Stimulated activated CD4-positive, alpha-beta T cell treated with anti-CD3 and anti-CD28 coated beads, Interleukin-15, amount 100 ng/mL, for 1 hour (primary cell): ENCODE results near the gene PTPRN2.

ENCODE experiments used
- DNase-seq, 2 donors: peaks; one replicate each; pipeline ENCODE4 v3.0.0-alpha.2; 2020; ENCODE audit warnings: low read depth in 1 of 2, low spot score in 1 of 2

The PTPRN2 gene

DNA sequence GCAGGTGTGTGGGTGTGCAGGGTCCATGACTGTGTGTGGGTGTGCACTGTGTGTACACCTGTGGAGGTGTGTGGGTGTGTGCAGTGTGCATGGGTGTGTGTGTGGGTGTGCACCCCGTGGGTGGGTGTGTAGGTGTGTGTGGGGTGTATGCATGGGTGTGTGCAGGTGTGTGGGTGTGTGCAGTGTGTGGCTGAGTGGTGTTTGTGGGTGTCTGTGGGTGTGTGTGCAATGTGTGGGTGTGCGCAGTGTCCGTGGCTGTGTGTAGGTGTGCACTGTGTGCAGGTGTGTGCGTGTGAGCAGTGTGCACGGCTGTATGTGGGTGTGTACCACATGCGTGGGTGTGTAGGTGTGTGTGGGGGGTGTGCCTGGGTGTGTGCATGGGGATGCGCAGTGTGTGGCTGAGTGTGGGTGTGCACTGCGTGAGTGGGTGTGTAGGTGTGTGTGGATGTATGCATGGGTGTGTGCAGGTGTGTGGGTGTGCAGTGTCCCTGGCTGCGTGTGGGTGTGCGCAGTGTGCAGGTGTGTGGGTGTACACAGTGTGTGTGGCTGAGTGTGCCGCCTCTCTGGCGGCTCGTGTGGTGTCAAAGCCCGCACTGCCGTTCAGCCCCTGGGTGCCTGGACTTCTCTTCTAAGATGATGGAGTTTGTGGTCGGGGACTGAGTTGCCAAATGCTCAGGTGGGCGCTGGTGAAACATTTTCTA, 1042.5 kb downstream of the PTPRN2 start:
- DNase-seq = no peak

DNA sequence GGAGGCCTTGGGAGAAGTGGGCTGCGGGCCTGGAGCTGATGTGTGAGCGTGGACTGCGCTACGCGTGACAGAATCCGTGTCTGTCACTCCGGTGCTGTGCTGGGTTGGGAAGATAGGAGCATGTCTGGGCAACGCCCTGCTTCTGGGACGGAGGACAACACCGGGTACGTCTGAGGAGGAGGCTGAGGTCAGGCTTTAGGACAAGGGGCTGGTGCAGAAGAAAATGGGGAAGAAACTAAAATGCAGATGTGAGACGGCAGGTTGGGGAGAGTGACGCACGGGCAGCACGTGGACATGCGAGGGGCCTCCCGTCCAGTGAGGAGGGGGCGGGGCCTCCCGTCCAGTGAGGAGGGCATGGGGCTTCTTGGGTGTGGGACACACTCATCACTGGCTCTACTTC, 1043.4 kb downstream of the PTPRN2 start:
- no peak for DNase-seq

DNA sequence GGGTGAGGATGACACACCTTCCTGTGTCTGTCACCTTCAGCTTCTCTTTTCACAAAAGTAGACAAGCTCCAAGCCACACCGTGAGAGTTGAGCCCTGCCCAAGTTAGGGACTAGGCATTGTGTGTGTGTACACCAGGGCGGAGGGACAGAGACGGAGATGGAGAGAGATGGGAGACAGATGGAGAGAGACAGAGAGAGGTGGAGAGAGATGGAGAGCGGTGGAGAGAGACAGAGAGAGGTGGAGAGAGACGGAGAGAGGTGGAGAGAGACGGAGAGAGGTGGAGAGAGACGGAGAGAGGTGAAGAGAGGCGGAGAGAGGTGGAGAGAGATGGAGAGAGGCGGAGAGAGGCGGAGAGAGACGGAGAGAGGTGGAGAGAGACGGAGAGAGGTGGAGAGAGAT, 1043.8 kb downstream of the PTPRN2 start:
- no peak for DNase-seq

DNA sequence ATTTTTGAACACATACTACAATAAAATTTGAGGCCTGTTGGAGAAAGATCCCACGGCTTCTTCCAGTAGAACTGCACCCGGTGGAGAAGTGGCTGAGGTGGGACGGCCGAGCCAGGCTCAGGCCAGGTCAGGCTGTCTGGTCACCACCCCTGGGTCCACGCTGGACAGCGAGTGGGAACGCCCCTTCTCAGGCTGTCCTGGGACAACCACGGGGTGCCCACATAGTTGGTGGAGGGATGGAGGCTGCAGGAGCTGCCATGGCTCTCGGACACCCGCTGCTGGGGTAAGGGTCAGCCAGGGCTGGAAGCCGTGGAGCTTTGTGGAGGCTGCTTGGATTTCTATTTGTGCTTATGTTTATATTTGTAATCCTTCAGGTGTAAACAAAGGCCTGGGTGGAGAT, 1044.3 kb downstream of the PTPRN2 start:
- DNase-seq = no peak

GRCh38 chr7:157542068-157543021, 1045.3 kb downstream of the PTPRN2 start:
- DNase-seq = no peak

- DNase-seq = no peak
These were observed 1046.1 kb downstream of the PTPRN2 start for GRCh38 chr7:157541295-157542067.

DNA sequence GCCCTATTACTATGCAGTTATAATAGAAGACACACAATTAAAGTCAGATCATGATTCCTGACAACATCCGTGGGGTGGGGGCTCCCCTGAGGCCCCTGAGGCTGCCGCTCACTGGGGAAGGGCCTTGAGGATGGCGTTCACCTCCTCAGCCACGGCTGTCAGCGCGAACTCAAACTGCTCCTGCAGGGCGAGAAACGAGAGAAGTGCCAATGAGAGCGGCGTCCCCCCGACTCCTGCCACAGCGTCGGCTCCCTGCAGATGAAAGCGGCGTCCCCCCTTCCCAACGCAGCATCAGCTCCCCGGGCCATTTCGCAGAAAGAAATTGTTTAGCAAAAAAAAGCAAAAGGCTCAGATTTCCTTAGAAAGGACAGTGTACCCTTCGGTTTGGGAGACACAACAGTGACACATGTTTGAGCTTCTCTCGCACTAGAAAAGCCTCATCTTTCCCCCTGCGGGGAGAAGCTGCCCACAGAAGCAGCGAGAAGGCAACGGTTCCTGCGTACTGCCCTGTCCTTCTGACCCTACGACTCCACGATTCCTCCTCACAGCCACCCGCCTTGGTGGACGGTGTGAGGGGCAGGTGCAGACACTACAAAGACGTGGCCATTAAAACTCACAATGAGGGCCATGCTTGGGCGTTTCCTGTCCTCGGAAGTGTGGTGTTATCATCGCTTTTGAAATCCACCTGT, 1046.9 kb downstream of the PTPRN2 start:
- no peak for DNase-seq

- no peak for DNase-seq
These were observed 1047.6 kb downstream of the PTPRN2 start for GRCh38 chr7:157540020-157540419.

DNA sequence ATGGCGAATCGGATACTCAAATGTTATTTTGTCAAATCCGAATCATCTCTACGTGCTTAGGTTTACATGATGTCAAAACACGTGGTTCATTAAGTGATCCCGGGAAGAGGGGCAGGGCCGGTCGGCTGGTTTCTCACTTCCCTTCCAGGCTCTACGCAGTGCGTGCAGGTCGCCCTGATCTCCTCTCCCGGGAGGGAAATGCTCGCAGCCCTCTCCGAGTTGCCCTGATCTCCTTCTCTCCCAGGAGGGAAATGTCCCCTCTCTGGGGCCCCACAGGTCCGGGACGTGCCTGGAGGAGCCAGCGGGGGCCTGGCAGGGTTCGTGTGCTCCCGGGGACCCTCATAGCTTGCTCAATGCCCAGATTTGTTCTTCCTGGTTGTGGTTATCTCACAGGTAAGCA, 1048.1 kb downstream of the PTPRN2 start:
- no peak for DNase-seq

- no peak for DNase-seq
These were observed 1048.9 kb downstream of the PTPRN2 start for GRCh38 chr7:157538735-157539134.

GRCh38 chr7:157538321-157538720, 1049.3 kb downstream of the PTPRN2 start:
- no peak for DNase-seq

DNA sequence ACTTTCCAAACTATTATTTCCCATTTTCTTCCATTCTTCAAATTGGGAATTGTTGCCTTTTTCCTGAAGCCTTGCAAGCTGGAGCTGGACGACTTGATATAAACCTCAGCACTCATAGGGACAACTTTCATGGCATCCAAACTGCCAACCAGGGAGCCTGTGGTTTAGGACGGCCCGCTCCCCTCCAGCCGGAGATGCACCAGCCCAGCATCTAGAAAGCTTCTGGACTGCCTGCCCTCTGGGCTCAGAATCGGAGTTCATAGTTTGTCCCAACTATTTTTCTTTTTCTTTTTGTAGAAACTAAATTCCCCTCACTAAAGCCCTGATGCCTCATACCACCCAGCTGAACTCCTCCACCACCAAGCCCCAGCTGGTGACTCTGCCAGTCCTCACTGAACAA, 1050.6 kb downstream of the PTPRN2 start:
- DNase-seq = no peak

GRCh38 chr7:157532068-157532467, 1055.6 kb downstream of the PTPRN2 start:
- no peak for DNase-seq

DNA sequence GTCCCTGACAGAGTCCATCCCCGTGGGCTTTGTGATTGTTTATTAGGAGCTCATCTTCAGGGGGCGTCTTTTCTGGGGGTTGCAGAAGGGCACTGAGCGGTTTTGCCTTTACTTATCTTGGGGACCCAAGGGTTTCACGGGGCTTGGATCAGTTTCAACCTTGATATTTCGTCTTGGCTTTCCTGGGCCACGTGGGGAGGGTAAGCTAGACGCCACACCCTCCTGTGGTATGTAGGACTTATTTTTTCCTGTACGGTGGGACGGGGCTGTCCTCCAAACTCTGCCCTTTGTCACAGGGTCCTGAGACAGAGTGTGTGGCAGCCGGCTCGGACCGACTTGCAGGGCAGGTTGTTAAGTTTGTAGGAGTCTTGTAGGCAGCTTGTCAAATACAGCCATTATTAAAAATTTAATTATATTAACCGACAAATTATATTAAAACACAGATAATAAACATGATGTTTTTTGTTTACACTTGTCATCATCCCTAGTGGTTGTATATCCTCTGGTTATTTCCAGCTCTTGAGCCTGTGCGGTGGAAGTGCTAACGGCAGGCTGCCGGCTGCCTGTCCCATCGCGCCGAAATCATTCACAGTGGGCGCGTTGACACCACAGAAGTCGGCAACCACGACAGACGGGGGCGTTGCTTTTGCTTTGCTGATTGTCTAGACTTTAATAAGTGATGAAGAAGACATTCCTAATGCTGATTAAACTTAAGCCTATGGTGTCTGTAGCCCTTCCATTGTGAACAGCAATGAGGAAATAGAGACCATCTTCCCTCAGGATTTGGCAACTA, 1057.7 kb downstream of the PTPRN2 start:
- no peak for DNase-seq

GRCh38 chr7:157528785-157529341, 1058.8 kb downstream of the PTPRN2 start:
- no peak for DNase-seq

DNA sequence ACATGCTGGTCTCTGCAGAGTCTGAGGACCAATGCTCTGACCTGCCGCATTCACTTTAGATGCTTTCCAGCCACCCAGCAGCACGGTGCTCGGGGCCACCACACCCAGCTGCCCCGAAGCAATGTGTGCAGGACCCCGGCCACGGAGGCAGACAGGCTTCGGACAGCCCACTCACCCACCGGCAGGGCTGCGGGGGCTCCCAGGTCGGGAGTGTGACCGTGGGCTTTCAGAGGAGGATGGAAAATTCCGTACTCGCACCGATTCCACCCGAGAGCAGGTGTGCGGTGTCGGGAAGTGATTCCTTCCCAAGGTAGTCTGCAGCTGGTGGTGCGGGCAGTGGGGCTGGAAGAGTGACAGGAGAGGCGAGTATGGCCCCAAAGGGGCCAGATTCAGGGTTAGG, 1059.9 kb downstream of the PTPRN2 start:
- no peak for DNase-seq

- DNase-seq = no peak
These were observed 1060.5 kb downstream of the PTPRN2 start for GRCh38 chr7:157526913-157527634.

GRCh38 chr7:157526005-157526912, 1061.4 kb downstream of the PTPRN2 start:
- DNase-seq = no peak
